ENCODE measurements around the gene COX6A2.
"Not testable (repeated sequence)": the region's sequence is repeated elsewhere in the genome, so short reads cannot be mapped to it uniquely, and the experiment has no call there.

Gene COX6A2

DNA sequence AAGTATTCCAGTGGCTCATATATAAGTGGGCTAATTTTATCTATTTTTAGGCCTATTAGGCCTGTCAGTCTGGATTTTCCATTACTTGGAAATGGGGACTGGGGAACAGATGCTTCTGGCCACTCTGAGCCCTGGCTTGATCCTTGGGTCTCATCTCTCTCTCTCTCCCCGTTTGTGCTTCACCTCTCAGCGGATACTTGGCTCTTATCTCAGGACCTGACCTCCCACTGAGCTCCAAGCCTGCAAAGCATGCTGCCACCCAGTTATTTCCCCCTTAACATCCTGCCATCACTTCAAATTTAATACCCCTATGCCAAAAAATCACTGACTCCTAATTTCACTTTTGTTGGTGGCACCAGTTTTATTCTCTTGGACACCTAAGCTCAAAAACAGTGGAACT, 10.3 kb upstream of the COX6A2 start:
- no peak for DNase-seq (ENCODE audit: low spot score)

GRCh38 chr16:31436221-31437045, 8.3 kb upstream of the COX6A2 start:
- no peak for DNase-seq (ENCODE audit: low spot score)

DNA sequence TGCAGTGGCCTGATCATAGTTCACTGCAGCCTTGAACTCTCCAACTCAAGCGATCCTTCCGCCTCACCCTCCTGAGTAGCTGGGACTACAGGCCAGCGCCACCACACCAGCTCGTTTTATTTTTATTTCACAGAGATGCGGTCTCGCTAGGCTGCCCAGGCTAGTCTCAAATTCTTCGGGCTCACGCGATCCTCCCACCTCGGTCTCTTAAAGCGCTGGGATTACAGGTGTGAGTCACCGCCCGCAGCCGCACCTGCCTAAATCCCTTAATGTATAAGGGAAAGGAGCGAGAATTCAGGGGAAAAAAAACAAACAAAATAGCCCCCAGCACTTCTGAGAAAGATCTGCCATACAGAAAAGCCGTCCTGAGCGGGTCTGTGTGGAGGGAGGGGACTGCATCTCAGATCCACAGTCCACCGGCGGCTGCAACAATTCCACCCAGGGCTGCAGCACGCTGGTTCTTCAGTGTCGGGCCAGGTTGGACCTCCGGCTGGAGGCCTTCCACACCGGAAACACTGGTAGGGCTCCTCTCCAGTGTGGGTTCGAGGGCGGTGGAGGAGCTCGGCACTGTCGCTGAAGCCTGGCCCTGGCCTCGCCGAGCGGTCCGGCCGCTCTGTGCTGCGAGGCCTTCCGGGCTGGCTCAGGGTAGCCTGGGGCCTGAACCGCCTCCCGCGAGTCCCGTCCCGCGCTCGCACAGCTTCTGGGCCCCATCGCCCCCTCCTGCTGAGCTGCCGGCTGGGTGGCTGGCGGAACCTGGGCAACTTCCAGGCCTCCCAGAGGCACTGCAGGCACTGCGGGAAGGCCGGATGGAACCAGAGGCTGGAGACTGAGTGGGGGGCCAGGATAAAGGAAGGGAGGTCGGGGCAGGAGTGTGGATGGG, 7.4 kb upstream of the COX6A2 start:
- DNase-seq (ENCODE audit: low spot score): peak; percentile 80

DNA sequence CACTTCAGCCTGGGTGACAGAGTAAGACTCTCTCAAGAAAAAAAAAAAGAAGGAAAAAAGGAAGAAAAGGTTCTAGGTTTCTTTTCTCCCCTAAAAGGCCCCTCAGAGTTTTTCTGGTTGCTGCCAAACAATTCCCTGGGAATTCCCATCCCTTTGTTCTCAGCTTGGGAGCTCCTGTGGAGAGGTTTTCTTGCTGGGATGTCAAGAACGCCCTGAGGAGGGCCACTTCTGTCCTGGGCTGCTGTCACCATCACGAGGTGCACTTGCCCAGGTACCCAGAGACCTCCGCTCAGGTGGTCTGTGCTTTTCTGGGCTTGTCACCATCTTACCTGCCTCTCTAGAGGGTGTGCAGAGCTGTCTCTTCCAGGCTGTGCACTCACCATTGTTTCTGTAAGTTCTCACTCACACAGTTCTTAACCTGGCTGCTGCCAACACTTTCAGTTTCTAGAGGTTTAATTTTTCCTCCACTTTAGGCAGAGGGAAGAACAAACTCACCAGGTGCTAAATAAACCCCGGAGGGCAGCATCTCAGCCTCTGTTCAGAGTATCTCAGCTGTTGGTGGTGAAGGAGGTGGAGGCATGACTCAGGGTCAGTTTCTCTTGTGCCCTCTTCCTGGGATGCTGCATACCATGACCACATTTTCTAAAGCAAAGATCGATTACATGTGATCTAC, 2.4 kb upstream of the COX6A2 start:
- DNase-seq (ENCODE audit: low spot score): no peak

GRCh38 chr16:31429796-31430195, 1.6 kb upstream of the COX6A2 start:
- no peak for DNase-seq (ENCODE audit: low spot score)

GRCh38 chr16:31429314-31429713, 1.2 kb upstream of the COX6A2 start:
- DNase-seq (ENCODE audit: low spot score): no peak

GRCh38 chr16:31428638-31429247, 583 bp upstream of the COX6A2 start:
- no peak for DNase-seq (ENCODE audit: low spot score)

DNA sequence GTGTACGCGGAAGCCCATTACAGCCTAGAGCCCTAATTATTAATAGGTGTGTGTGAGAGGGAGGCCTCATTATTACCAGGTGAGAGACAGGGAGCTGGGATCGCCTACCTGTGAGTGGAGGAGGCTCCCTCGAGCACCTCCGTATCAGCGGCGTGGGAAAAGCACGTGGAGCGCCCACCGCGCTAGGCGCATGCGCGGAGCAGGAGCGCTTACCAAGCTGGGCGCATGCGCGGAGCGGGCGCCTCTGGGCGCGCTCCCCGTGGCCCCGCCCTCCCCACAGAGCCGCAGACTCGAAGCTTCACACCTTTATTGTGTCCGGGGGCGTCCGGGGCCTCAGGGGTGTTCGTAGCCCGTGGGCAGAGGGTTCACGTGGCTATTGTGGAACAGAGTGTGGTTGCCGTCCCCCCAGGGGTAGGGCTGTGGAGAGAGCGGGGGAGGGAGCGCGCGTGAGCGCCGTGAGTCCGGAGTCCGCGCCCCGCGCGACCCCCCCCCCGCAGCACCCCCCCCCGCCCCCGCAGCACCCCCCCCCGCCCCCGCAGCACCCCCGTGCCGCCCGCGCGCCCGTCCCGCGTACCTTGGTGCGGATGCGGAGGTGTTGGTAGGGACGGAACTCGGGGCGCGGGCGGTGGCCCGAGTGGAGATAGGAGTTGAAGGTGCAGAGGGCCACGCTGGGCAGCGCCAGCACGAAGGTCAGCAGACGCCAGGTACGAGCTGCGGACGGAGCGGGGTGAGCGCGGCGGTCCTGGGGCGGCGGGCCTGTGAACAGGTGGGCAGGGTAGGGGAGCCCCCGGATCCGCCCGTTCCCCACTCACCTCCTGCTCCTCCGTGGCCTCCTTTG, 500 bp downstream of the COX6A2 start:
- DNase-seq (ENCODE audit: low spot score): no peak

- DNase-seq (ENCODE audit: low spot score): no peak
These were observed 4.4 kb downstream of the COX6A2 start for GRCh38 chr16:31423801-31424200.

DNA sequence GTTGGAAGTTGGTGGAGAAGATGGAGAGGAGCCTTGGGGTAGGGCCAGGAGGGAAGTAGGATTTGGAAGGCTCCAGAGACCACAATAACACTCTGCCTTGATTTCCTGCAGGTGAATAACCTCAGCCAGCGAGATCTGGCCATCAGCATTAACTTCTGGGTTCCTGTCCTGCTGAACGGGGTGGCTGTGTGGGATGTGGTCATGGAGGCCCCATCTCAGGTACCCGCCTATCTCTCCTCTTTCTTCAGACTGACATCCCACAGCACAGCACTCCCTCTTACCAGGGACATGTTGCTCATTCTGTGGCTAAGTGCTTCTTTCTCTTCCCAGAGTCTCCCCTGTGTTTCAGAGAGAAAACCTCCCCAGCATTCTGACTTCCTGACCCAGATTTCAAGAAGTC, 4.9 kb downstream of the COX6A2 start:
- DNase-seq (ENCODE audit: low spot score): no peak

DNA sequence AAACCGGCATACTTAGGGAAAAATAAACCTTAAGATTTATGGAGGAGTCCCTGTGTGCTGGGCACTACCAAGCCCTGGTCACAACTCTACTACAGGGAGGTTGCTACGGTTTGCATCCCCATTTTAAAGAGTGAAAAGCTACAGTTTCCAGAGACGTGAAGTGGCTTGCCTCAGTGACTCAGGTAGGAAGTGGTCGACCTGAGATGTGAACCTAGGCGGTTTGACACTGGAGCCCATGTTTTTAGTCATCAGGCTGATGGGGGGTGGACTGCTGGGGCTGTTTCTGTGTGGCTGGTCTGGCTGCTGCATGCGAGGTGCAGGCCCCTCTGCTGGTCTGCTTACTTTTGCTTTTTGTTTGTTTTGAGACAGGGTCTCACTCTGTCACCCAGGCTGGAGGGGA, 6.6 kb downstream of the COX6A2 start:
- no peak for DNase-seq (ENCODE audit: low spot score)

GRCh38 chr16:31420037-31420436, 8.1 kb downstream of the COX6A2 start:
- no peak for DNase-seq (ENCODE audit: low spot score)

DNA sequence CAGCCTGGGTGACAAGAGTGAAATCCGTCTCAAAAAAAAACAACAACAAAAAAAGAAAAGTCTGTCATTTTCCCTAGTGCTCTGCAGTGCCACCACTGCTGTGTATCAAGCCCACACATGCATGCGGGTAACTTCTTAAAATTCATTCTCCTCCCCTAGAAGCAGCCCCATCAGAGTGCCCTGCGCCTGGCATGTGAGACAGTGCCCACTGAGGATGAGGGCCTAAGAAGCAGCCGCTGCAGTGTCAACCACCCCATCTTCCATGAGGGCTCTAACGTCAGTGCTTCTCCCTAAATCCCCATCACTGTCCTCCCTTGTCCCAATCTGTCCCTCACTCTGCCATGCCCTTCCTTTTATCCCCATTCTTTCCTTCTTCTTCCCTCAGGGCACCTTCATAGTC, 10.2 kb downstream of the COX6A2 start:
- DNase-seq (ENCODE audit: low spot score): no peak

GRCh38 chr16:31417036-31417435, 11.1 kb downstream of the COX6A2 start:
- DNase-seq (ENCODE audit: low spot score): not testable (repeated sequence)

GRCh38 chr16:31416371-31416770, 11.8 kb downstream of the COX6A2 start:
- no peak for DNase-seq (ENCODE audit: low spot score)

DNA sequence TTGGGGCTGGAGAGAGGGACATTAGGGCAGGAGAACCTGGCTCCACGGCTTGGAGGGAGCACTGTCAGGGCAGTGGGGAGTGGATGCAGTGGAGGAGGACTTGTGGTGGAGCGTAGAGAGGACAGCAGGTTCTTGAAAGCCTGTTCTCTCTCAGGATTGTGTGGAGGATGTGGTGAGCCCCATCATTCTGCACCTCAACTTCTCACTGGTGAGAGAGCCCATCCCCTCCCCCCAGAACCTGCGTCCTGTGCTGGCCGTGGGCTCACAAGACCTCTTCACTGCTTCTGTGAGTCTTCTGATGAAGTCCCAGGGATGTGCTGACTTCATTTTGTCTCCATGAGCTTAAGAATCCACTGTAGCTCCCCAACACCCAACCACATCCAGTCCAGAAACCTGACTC, 13.5 kb downstream of the COX6A2 start:
- no peak for DNase-seq (ENCODE audit: low spot score)

DNA sequence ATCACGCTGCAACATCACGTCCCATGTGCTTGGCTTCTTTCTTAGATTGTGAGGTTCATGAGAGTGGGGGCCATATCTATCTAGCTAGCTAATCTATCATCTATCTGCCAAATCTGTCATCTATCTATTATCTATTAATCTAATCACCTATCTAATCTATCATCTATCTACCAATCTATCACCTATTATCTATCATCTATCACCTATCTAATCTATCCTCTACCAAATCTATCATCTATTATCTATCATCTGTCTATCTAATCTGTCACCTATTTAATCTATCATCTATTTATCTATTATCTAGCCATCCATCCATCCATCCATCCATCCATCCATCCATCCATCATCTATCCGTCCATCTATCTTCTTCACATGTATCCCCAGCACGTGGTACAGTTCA, 14.2 kb downstream of the COX6A2 start:
- no peak for DNase-seq (ENCODE audit: low spot score)

DNA sequence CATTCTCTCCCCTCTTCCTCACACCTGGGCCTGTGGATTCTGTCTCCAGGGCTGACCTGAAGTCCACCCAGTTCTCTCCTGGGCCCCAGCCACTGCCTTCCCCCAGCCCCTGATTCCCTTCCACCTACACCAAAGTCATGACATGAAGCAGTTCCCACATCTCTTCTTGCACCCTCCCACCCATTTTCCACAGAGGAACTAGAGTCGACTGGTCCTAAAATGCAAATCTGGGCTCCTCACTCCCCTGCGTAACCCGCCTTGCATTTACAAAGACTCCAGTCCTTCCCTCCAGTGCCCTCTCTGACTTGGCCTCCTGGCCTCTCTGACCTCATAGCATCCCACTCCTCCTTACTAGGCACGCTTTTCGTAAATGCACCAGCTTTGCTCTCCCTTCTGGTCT, 14.8 kb downstream of the COX6A2 start:
- no peak for DNase-seq (ENCODE audit: low spot score)

DNA sequence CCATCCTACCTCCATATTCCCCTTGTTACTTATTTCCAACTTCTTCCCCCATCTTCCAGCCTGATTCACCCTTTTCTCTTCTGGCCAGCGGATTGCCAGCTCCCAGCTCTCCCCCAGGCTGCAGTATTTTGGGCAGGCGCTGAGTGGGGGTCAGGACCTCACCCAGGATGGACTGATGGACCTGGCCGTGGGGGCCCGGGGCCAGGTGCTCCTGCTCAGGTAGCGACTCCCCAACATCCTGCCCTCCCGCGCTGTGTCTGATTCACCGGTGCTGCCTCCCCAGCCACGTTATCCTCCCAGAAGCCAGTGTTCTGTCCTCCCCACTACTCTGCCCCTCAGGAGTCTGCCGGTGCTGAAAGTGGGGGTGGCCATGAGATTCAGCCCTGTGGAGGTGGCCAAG, 15.4 kb downstream of the COX6A2 start:
- no peak for DNase-seq (ENCODE audit: low spot score)

DNA sequence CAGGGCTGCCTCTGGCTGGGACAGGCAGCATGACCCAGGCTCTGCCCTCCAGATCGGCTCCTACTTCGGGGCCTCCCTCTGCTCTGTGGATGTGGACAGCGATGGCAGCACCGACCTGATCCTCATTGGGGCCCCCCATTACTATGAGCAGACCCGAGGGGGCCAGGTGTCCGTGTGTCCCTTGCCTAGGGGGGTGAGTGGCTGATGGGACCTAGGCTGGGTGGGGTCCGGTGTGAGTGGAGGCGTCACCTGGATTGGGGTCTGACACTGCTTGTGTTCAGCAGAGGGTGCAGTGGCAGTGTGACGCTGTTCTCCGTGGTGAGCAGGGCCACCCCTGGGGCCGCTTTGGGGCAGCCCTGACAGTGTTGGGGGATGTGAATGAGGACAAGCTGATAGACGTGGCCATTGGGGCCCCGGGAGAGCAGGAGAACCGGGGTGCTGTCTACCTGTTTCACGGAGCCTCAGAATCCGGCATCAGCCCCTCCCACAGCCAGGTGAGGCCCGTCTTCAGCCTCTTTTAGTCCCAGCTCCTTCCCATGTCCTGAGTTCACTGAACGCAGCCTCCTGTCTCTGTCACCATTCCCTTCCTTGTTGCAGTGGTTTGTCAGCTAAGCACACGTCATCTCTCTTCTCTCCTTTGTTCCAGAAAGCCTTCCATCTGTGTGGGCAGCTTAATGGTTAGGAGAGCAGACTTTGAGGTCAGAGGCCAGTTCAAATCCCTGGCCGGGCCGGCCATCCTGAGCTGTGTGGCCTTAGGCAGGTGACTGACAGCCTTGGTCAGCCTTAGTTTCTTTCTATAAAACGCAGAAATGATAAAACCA, 16.9 kb downstream of the COX6A2 start:
- no peak for DNase-seq (ENCODE audit: low spot score)
